ENCODE results near the gene SYPL2.

Gene SYPL2

DNA sequence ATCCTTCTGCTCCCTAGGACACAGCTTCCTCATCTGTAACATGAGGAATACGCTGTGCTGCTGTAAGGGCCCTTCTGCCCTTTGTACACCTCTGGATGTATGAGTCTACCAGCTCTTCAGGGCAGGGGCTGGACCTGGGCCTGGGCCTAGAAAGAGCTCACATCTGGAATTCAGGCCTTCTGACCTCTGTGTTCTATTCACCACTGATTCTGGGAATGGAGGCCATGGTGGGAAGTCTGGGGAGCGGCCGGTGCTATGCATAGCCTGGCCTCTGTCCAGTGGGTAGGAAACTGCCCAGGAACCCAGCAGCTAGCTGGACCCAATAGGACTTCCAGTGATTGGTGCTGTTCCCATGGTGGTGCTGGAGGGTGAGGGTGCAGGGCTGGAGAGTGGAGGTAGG, 62.4 kb downstream of the SYPL2 start:
- TF ChIP-seq, protein P1, sequence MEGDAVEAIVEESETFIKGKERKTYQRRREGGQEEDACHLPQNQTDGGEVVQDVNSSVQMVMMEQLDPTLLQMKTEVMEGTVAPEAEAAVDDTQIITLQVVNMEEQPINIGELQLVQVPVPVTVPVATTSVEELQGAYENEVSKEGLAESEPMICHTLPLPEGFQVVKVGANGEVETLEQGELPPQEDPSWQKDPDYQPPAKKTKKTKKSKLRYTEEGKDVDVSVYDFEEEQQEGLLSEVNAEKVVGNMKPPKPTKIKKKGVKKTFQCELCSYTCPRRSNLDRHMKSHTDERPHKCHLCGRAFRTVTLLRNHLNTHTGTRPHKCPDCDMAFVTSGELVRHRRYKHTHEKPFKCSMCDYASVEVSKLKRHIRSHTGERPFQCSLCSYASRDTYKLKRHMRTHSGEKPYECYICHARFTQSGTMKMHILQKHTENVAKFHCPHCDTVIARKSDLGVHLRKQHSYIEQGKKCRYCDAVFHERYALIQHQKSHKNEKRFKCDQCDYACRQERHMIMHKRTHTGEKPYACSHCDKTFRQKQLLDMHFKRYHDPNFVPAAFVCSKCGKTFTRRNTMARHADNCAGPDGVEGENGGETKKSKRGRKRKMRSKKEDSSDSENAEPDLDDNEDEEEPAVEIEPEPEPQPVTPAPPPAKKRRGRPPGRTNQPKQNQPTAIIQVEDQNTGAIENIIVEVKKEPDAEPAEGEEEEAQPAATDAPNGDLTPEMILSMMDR (IDR thresholded peaks at IDR 0.05) = no peak

DNA sequence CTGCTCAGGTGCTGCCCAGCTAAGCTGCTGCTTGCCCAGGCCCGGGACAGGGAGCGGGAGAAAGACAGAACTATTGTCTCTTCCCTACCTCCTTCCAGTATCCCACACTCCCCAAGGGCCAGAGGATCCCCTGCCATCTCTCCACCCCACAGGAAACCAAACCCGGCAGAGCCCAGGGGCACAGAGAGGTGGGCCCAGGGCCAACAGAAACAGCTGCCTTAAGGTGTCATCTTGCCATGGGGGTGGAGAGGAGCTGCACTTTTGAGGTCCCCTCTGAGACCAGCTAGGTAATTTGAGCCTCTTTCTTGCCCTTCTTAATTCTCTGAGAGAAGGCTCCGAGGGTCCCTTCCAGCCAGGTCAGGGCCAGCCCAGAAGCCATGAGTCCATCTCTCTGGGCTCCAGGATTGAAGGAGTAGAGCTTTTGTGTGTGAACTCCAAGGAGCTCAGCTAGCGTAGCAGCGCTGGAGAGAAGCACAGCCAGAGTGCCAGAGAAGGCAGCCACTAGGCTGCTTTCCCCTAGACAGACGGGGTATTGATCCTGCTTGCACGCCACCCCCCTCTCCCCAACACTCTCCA, 63.6 kb downstream of the SYPL2 start:
- TF ChIP-seq, protein P1 (IDR thresholded peaks at IDR 0.05) = no peak

DNA sequence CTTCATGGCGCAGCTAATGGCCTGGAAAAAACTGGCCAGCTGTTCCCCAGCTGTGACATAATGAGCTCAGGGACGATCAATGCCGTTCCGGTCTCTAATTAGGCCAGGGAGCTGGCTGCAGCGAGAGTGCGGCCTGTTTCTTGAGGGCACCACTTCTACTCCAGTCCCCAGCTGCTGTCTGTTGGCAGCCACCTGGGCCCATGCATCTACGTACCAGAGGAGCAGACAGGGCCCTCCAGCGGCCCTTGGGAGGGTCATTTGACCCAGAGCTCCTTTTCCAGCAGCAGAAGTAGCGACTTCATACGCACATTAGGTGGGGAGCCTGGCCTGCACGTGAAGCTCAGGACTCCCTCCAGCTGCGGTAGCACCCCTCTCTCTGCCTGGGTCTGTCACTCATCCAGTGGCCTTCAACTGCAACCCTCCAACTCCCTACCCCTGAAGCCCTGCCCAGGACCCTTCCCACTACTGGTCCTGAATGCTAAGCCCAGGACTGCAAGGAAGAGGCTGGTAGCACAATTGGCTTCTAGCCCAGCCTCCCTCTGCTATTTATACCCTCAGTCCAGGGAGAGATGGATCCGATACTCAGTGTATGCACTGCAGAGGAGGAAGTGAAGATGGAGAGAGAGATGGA, 64.2 kb downstream of the SYPL2 start:
- TF ChIP-seq, protein P1 (IDR thresholded peaks at IDR 0.05) = no peak

DNA sequence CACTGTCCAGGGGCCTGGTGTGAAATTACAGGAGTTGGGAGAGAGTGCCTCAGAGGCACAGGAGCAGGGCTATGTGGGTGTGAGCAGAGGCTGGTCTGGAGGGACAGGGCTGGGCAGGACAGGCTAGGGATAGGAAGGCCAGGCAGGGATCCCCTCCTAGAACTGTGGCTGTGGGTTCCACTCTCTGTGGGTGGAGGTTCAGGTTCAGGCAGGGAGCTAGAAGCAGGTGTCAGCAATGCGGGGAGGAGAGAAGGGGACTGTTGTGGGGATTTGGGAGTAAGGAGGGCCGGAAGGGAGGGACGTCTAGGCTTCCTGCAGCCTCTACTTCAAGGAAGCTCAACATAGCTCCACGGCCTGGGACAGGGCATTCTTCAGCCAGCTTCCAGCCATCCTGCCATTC, 65.0 kb downstream of the SYPL2 start:
- TF ChIP-seq, protein P1 (IDR thresholded peaks at IDR 0.05) = no peak

Data from LNCAP (cell line).